Common myeloid progenitor, CD34-positive (primary cell): ENCODE measurements around the gene CRISPLD2.

Source experiments
- CTCF ChIA-PET: fragments of 350-600 bp; sonication (Branson Sonifier 250); formaldehyde crosslinking; loops from one replicate; lab custom pipeline; 2021; ENCODE audit warnings: antibody characterized with exemption; lab: Charles Lee
- POLR2A ChIA-PET: fragments of 350-600 bp; sonication (Branson Sonifier 250); formaldehyde crosslinking; loops from one replicate; lab custom pipeline; 2021; ENCODE audit warnings: antibody characterized with exemption; lab: Charles Lee
- DNase-seq, 3 donors: peaks; one replicate each; pipeline versions ENCODE4 v3.0.0 to v3.0.0-alpha.2; 2013
- H3K27ac ChIP-seq, 2 experiments: 1 replicate in 1 of 2; 2 replicates in 1 of 2; pipeline ENCODE4 v1.7.0; 2013; ENCODE audit warnings: inconsistent platforms in 2 of 2, low read length in 2 of 2, mild to moderate bottlenecking in 2 of 2, low read depth in 1 of 2, moderate library complexity in 1 of 2; ENCODE audit not compliant: severe bottlenecking in 2 of 2, insufficient read depth in 1 of 2, poor library complexity in 1 of 2
- H3K27me3 ChIP-seq, 5 experiments: replicated peaks in 2 of 5; 1 replicate in 3 of 5; 2 replicates in 2 of 5; pipeline versions ENCODE4 v1.6.1 to v1.7.0; 2013; ENCODE audit warnings: low read length in 4 of 5, mild to moderate bottlenecking in 2 of 5, moderate library complexity in 2 of 5, inconsistent platforms in 1 of 5; ENCODE audit not compliant: insufficient read depth in 5 of 5, control insufficient read depth in 4 of 5
- H3K36me3 ChIP-seq, 4 experiments: 1 replicate in 2 of 4; 2 replicates in 2 of 4; pipeline versions ENCODE4 v1.6.1 to v1.7.0; 2013; ENCODE audit warnings: low read length in 3 of 4, control low read depth in 1 of 4, mild to moderate bottlenecking in 1 of 4; ENCODE audit not compliant: control insufficient read depth in 4 of 4, insufficient read depth in 4 of 4
- H3K4me1 ChIP-seq, 4 experiments: 1 replicate in 3 of 4; 2 replicates in 1 of 4; pipeline versions ENCODE4 v1.6.1 to v1.7.1; 2013; ENCODE audit warnings: low read length in 3 of 4, mild to moderate bottlenecking in 3 of 4, control low read depth in 1 of 4, inconsistent platforms in 1 of 4, moderate library complexity in 1 of 4; ENCODE audit not compliant: control insufficient read depth in 4 of 4, insufficient read depth in 4 of 4; ENCODE audit errors: control extremely low read depth in 1 of 4
- H3K4me3 ChIP-seq, 7 experiments: 1 replicate in 4 of 7; 2 replicates in 3 of 7; pipeline versions ENCODE4 v1.5.1 to v1.7.0; 2013; ENCODE audit warnings: mild to moderate bottlenecking in 7 of 7, low read length in 6 of 7, moderate library complexity in 6 of 7, inconsistent platforms in 2 of 7, low read depth in 2 of 7, control low read depth in 1 of 7; ENCODE audit not compliant: insufficient read depth in 4 of 7, control insufficient read depth in 1 of 7; ENCODE audit errors: extremely low read depth in 1 of 7
- H3K9me3 ChIP-seq, 5 experiments: 1 replicate in 4 of 5; 2 replicates in 1 of 5; pipeline versions ENCODE4 v1.6.1 to v1.7.1; 2013; ENCODE audit warnings: low read length in 4 of 5, mild to moderate bottlenecking in 2 of 5, inconsistent platforms in 1 of 5, low read depth in 1 of 5, moderate library complexity in 1 of 5; ENCODE audit not compliant: control insufficient read depth in 4 of 5, insufficient read depth in 2 of 5; ENCODE audit errors: control extremely low read depth in 1 of 5
- WGBS: methylation state at CpG from one replicate; pipeline ENCODE4 v1.1.5; 2013; ENCODE audit not compliant: insufficient coverage; 5-methylcytosine and 5-hydroxymethylcytosine counted together

CRISPLD2 gene

DNA sequence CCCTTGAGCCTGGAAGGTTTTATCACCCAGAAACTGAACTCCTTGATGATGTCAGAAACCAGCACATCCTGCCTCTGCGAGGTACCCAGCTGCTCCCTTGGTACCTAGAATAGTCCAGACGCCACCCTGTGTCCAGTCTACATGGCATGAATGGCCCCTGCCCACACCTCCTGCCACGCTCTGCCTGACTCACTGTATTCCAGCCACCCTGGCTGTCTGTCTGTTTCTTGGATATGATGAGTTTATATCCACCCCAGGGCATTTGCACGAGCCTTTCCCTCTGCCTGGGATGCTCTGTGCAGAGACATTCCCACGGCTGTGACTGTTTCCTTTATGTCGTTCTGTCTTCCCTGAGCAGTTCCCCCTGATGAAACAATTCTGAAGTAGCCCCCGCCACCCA lies 68.7 kb downstream of the CRISPLD2 start:
- Histone ChIP-seq H3K9me3 (peaks cover 0 to 2% (median 0%) of the 10 kb centered on the region in 5 experiments), H3K36me3 (no peaks in the 10 kb centered on the region), H3K4me3 (no peak overlapping the region), H3K27me3 (peaks cover 0 to 10% (median 3%) of the 10 kb centered on the region in 5 experiments), H3K4me1 (peaks cover 0 to 12% (median 4%) of the 10 kb centered on the region in 4 experiments), H3K27ac (no peak overlapping the region)
- ChIA-PET CTCF (interaction anchor here (1.6 kb wide), 1 partner anchor 9 kb away, joined by 5 read pairs; no protein-coding TSS in a partner anchor), POLR2A (no interaction called here)
- no peak for DNase-seq
- 95% methylated on average over 7 of the region's 7 CpGs for WGBS

GRCh38 chr16:84889066-84889465 lies 69.3 kb downstream of the CRISPLD2 start:
- H3K4me3 ChIP-seq, result no peak overlapping the region
- H3K27ac ChIP-seq, result no peak overlapping the region
- no peaks in the 10 kb centered on the region for H3K36me3 ChIP-seq
- DNase-seq, result no peak
- H3K9me3 ChIP-seq, result peaks cover 0 to 8% (median 2%) of the 10 kb centered on the region in 5 experiments
- CTCF ChIA-PET, result no interaction called here
- POLR2A ChIA-PET, result no interaction called here
- H3K4me1 ChIP-seq, result peaks cover 0 to 12% (median 4%) of the 10 kb centered on the region in 4 experiments
- H3K27me3 ChIP-seq, result peaks cover 0 to 15% (median 3%) of the 10 kb centered on the region in 5 experiments
- 87% methylated on average over 10 of the region's 12 CpGs for WGBS

DNA sequence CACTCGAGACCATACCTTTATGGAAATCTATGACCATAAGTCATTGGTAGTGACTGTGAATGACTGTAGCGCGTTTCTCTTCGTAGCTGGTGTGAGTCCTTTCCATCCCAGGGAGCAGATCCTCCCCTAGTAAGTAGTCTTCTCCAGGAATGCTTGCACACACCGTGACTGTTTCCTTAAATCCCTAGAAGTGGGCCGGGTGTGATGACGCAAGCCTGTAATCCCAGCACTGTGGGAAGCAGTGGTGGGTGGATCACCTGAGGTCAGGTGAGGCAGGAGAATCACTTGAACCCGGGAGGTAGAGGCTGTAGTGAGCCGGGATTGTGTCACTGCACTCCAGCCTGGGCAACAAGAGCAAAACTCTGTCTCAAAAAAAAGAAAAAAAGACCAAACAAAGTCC lies 70.6 kb downstream of the CRISPLD2 start:
- H3K36me3 ChIP-seq, result no peaks in the 10 kb centered on the region
- H3K27me3 ChIP-seq, result peaks cover 0 to 18% (median 4%) of the 10 kb centered on the region in 5 experiments
- H3K27ac ChIP-seq, result no peak overlapping the region
- H3K4me3 ChIP-seq, result no peak overlapping the region
- CTCF ChIA-PET, result no interaction called here
- 94% methylated on average over 9 of the region's 9 CpGs for WGBS
- peaks cover 0 to 2% (median 0%) of the 10 kb centered on the region in 4 experiments for H3K4me1 ChIP-seq
- H3K9me3 ChIP-seq, result peaks cover 0 to 13% (median 2%) of the 10 kb centered on the region in 5 experiments
- DNase-seq, result no peak
- POLR2A ChIA-PET, result no interaction called here

- Histone ChIP-seq H3K27me3 (peaks cover 0 to 18% (median 4%) of the 10 kb centered on the region in 5 experiments), H3K4me3 (no peak overlapping the region), H3K36me3 (no peaks in the 10 kb centered on the region), H3K9me3 (peaks cover 0 to 13% (median 2%) of the 10 kb centered on the region in 5 experiments), H3K27ac (no peak overlapping the region), H3K4me1 (no peaks in the 10 kb centered on the region)
- CTCF ChIA-PET, result no interaction called here
- 94% methylated on average over 15 of the region's 17 CpGs for WGBS
- DNase-seq, result no peak
- POLR2A ChIA-PET, result no interaction called here
These were observed 71.5 kb downstream of the CRISPLD2 start for GRCh38 chr16:84891149-84891795.

- Histone ChIP-seq H3K4me3 (no peak overlapping the region), H3K27ac (no peak overlapping the region), H3K9me3 (peaks cover 0 to 13% (median 2%) of the 10 kb centered on the region in 5 experiments), H3K27me3 (peaks cover 0 to 20% (median 4%) of the 10 kb centered on the region in 5 experiments), H3K4me1 (no peaks in the 10 kb centered on the region), H3K36me3 (no peaks in the 10 kb centered on the region)
- no peak for DNase-seq
- ChIA-PET CTCF (no interaction called here), POLR2A (no interaction called here)
- 98% methylated on average over 10 of the region's 10 CpGs for WGBS
These were observed 72.3 kb downstream of the CRISPLD2 start for GRCh38 chr16:84892097-84892496.

DNA sequence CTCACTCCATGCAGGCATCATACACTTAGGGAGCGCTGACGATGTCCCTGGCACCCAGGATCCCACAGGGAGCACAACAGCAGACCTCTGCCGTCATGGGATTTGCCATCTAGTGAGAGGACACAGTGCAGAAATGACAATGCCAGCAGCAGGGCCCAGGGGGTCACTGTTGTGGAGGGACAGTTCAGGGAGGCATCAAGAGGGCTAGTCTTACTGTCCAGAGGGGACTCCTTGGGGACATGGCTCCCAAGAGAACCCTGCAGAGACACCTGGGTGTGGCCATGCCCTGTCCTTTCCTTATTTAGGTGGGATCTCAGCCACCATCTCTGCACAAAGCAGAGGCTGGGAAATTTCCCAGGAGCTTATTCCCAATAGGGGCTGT lies 73.7 kb downstream of the CRISPLD2 start:
- CTCF ChIA-PET, result no interaction called here
- POLR2A ChIA-PET, result no interaction called here
- peaks cover 0 to 2% (median 0%) of the 10 kb centered on the region in 4 experiments for H3K4me1 ChIP-seq
- no peak overlapping the region for H3K27ac ChIP-seq
- peaks cover 0 to 15% (median 4%) of the 10 kb centered on the region in 5 experiments for H3K27me3 ChIP-seq
- no peak for DNase-seq
- no peaks in the 10 kb centered on the region for H3K36me3 ChIP-seq
- peaks cover 0 to 13% (median 2%) of the 10 kb centered on the region in 5 experiments for H3K9me3 ChIP-seq
- no peak overlapping the region for H3K4me3 ChIP-seq
- 95% methylated on average over 3 of the region's 3 CpGs for WGBS

GRCh38 chr16:84893849-84894599 lies 74.2 kb downstream of the CRISPLD2 start:
- CTCF ChIA-PET, result no interaction called here
- Histone ChIP-seq H3K36me3 (no peaks in the 10 kb centered on the region), H3K4me3 (no peak overlapping the region), H3K27ac (no peak overlapping the region), H3K27me3 (peaks cover 0 to 15% (median 4%) of the 10 kb centered on the region in 5 experiments), H3K4me1 (peaks cover 0 to 3% (median 0%) of the 10 kb centered on the region in 4 experiments), H3K9me3 (peaks cover 0 to 13% (median 2%) of the 10 kb centered on the region in 5 experiments)
- POLR2A ChIA-PET, result no interaction called here
- WGBS, result 90% methylated on average over 3 of the region's 12 CpGs
- no peak for DNase-seq
